HK-2 (cell line): Measurements from ENCODE around the gene OXTR.

Source experiments
- DNase-seq: peaks from one replicate; pipeline ENCODE4 v3.0.0-alpha.2; 2018; ENCODE audit not compliant: unreplicated experiment

The OXTR gene

DNA sequence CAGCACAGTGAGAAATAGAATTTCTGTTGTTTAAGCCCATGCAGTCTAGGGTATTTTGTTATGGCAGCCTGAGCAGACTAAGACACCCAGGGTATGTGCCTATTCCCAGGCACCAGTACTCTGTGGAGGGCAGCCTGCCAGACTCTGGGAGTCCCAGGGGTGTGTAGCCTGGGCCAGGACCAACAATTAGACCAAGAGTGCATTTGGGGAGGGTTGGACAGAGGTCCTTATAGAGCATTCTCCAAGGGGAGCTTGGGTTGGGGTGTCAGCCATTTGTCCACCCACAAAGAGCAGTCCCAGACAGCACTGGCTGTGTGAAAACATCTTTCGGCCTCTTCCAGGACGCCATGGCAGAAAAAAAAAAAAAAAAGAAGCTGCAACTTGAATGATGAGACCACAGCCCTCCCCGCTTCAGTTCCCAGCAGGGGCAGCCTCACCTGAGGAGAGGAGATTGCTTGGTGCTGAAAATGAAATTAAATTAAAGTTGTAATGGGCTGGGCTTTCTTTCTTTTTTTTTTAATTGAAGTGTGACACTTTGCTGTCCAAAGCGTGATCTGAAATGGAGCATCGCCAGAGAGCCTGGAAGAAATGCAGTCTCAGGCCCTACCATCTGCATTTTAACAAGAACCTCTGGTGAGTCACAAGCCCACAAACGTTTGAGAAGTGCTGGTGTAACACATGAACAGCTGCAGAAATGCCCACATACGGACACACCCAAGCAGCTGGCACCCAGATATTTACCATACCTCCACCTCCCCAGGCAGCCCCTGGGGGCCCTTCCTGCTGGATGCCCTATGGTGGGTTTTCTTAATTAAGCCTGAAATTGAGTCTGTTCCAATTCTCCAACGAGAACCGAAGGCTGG lies 57.1 kb downstream of the OXTR start:
- no peak for DNase-seq

DNA sequence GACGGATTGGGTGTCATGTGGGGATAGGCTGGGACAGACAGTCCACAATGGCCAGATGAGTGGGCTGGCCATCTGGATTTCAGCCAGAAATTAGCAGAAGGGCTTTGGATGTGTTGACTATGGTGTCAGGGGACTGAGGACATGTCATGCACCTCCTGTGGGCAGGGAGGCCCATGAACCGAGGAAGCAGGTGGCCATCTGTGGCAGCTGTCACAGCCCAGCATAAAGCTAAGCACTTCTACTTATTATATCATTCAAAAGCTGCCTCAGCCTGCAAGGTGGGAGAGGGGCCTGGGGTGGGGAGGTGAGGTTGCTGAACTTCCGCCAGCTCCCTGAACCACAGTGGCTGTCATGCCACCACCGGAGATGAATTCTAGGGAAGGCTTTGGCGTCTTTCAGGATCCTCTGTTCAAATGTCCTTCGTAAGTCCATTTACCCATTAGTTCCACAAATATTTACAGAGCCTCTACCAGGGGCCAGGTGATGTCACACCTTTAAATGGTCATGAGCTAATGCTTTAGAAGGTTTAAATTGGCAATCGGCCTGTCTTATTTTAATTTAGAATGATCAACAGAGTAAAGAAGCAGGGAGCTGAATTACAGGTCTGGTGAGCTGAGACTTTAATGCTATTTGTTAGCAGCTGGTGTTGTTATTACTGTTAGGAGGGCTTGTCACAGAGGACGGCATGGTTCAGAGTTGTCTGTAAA lies 59.5 kb downstream of the OXTR start:
- DNase-seq: no peak

DNA sequence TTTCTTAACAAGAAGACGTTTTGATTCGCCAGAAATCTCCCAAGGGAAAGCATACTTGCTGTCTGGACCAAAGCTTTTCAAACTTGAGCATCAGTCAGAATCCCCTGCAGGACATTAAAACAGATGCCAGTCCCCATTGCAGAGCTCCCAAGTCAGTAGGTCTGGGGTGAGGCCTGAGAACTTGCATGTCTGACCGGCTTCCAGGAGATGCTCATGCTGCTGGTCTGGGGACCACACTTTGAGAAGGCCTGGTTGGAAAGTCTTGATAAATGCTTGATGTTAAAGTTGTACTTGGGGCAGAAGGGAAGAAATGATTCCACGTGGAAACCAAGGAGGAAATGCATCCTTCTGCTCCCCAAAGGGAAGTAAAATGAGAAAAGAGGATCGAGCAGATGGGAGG lies 60.1 kb downstream of the OXTR start:
- DNase-seq: no peak

DNA sequence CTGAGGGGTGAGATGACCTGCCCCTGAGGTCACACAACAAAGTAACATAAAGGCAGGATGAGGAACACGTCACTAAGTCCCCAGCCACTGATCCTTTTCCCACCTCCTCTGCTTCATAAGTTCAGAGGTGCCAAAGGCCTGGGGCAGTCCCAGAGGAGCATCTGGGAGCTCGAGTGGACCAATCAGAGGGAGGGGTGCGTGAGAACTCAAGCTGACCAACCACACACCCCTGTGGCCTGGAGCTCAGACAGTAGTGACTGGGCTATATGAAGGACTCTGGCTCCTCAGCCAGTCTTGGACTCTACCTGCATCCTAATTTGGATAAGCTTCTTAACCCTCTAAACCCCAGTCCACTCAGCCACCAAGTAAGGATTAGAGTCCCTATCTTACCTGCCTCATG lies 63.8 kb downstream of the OXTR start:
- no peak for DNase-seq

DNA sequence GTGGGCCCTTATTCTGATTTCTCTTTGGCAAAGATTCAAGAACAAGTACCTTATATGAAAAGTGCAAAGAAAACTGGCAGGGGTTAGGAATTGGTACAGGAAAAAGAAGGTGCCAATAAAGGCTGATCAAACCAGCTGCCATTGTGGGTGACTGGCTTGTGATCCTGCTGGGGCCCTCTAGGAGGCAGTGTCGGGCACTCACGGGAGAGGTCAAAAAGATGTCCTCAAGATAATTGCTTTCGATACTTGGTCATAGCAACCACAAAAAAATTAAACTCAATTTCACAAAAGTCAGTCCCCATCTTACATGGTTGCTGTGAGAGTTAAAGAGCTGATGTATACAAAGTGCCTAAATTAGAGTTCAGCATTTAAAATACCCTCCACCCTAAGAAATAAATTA lies 66.9 kb downstream of the OXTR start:
- no peak for DNase-seq
